Measurements from ENCODE around the gene PTPRR. TPM values are rescaled to one million over a fixed set of nuclear protein-coding genes. Genes with fewer than 3 reads are reported as not detected.

Gene PTPRR
- total RNA-seq, 4 donors from 2014 or later: 0.57 to 2.1 (median 0.84) TPM

DNA sequence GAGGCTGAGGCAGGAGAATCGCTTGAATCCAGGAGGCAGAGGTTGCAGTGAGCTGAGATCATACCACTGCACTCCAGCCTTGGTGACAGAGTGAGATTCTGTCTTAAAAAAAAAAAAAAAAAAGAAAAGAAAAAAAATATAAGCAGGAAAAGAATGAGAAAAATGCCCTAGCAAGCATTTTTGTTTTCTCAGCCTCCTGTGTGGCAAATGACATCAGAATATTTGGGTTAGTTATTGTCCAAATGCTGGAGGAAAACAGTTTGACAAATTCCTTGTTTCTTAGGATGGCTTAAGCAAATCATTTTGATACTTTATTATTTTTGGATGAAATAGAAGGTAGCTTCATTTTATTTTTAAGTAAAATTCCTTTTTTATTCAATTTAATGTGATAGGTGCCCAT lies 7.5 kb upstream of the PTPRR start:
- Histone ChIP-seq H3K27ac (replicated peaks in 1 of 4) (no peak overlapping the region), H3K27me3 (no peaks in the 10 kb centered on the region), H3K36me3 (no peaks in the 10 kb centered on the region), H3K4me3 (no peak overlapping the region), H3K9me3 (no peaks in the 10 kb centered on the region), H3K4me1 (no peaks in the 10 kb centered on the region)
- intact Hi-C loops (cut with DNase I): no loop called here
- DNase-seq (ENCODE audit: extremely low spot score): no peak
- WGBS: 87% methylated on average over 1 of the region's 1 CpG
- TF ChIP-seq POLR2A (IDR thresholded peaks at IDR 0.05; ENCODE audit: low read depth): no peak
- TF ChIP-seq, protein P1, sequence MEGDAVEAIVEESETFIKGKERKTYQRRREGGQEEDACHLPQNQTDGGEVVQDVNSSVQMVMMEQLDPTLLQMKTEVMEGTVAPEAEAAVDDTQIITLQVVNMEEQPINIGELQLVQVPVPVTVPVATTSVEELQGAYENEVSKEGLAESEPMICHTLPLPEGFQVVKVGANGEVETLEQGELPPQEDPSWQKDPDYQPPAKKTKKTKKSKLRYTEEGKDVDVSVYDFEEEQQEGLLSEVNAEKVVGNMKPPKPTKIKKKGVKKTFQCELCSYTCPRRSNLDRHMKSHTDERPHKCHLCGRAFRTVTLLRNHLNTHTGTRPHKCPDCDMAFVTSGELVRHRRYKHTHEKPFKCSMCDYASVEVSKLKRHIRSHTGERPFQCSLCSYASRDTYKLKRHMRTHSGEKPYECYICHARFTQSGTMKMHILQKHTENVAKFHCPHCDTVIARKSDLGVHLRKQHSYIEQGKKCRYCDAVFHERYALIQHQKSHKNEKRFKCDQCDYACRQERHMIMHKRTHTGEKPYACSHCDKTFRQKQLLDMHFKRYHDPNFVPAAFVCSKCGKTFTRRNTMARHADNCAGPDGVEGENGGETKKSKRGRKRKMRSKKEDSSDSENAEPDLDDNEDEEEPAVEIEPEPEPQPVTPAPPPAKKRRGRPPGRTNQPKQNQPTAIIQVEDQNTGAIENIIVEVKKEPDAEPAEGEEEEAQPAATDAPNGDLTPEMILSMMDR (IDR thresholded peaks at IDR 0.05): no peak
- no peak for TF ChIP-seq EP300 (IDR thresholded peaks at IDR 0.05)
- TF ChIP-seq POLR2AphosphoS5 (IDR thresholded peaks at IDR 0.05): no peak

DNA sequence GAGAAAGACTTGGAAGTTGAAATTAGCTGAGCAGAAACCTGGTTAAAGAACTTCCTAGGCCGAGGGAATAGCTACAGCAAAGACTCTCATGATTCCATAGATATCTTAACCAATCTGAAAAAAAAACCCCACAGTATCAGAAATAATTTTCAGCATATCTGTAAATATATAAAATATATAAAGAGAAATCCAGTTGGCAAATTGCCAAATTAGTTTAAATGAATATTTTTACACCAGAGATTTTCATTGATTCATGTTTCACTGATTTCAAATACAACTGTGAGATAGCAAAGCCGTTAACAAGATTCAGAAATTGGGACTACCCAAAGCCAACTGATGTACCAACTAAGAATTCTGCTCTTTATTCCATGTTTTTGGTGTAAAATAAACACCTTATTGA lies 6.8 kb upstream of the PTPRR start:
- 84% methylated on average over 2 of the region's 2 CpGs for WGBS

DNA sequence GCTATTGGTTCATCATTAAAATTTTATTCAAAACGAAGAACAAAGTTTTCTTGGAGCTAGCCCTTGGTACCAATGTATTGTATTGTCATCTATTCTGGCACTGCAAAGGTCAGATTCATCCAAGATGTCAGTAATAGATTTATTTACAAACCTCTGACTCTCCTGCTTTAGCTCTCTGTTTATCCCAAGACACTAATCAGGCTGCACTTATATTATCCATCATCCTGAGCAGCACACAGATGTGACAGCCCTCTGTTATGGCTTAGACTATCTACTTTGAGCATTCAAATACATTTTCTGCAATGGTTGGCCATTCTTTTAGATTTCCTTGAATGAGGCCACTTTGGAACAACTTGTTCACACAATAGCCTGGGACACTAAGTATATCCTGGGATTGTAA lies 5.0 kb upstream of the PTPRR start:
- DNase-seq (ENCODE audit: extremely low spot score): no peak
- no peaks in the 10 kb centered on the region for H3K9me3 ChIP-seq
- H3K27me3 ChIP-seq: peaks cover 0 to 5% (median 0%) of the 10 kb centered on the region in 4 donors
- H3K27ac ChIP-seq (replicated peaks in 1 of 4): no peak overlapping the region
- WGBS: 65% methylated on average over 1 of the region's 1 CpG
- intact Hi-C loops (cut with DNase I): no loop called here
- TF ChIP-seq, protein P1 (IDR thresholded peaks at IDR 0.05): no peak
- TF ChIP-seq EP300 (IDR thresholded peaks at IDR 0.05): no peak
- no peak for TF ChIP-seq POLR2AphosphoS5 (IDR thresholded peaks at IDR 0.05)
- TF ChIP-seq POLR2A (IDR thresholded peaks at IDR 0.05; ENCODE audit: low read depth): no peak
- no peaks in the 10 kb centered on the region for H3K36me3 ChIP-seq
- peaks cover 0 to 2% (median under 1%) of the 10 kb centered on the region in 4 donors for H3K4me1 ChIP-seq
- no peak overlapping the region for H3K4me3 ChIP-seq

More for the DNA sequence above, 6.8 kb upstream of the PTPRR start:
- no peaks in the 10 kb centered on the region for H3K27me3 ChIP-seq
- no peak overlapping the region for H3K27ac ChIP-seq (replicated peaks in 1 of 4)
- no peaks in the 10 kb centered on the region for H3K36me3 ChIP-seq
- H3K9me3 ChIP-seq: no peaks in the 10 kb centered on the region
- no peak overlapping the region for H3K4me3 ChIP-seq
- DNase-seq (ENCODE audit: extremely low spot score): no peak
- H3K4me1 ChIP-seq: no peaks in the 10 kb centered on the region
- TF ChIP-seq, protein P1 (IDR thresholded peaks at IDR 0.05): no peak
- no peak for TF ChIP-seq EP300 (IDR thresholded peaks at IDR 0.05)
- no peak for TF ChIP-seq POLR2A (IDR thresholded peaks at IDR 0.05; ENCODE audit: low read depth)
- TF ChIP-seq POLR2AphosphoS5 (IDR thresholded peaks at IDR 0.05): no peak
- intact Hi-C loops (cut with DNase I): no loop called here

DNA sequence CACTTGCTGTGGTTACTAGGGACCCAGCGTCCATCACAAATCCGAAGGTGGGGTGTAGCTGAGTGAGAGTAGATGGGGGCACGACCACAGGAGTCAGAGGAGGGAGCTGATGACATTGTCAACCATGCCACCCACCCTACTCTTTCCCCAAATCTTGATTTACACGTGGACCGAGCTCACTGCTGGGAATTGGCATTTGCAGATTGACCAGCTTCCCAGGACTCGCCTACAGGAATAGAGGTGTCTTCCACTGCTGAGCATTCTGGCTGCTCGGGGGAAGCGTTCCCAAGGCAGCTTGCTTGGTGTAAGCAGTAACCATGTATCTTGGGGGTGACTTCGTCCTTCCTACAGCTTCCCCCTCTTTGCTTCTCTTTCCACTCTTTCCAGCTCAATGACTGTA lies 353 bp upstream of the PTPRR start:
- TF ChIP-seq, protein P1 (IDR thresholded peaks at IDR 0.05): no peak
- TF ChIP-seq POLR2A (IDR thresholded peaks at IDR 0.05; ENCODE audit: low read depth) (no peak), EP300 (IDR thresholded peaks at IDR 0.05) (no peak), POLR2AphosphoS5 (IDR thresholded peaks at IDR 0.05) (no peak)
- H3K27me3 ChIP-seq: peaks cover 0 to 20% (median 5%) of the 10 kb centered on the region in 4 donors
- DNase-seq (ENCODE audit: extremely low spot score): no peak
- no peaks in the 10 kb centered on the region for H3K36me3 ChIP-seq
- 23% methylated on average over 9 of the region's 9 CpGs for WGBS
- H3K4me3 ChIP-seq: no peak overlapping the region
- peaks cover 0 to 10% (median 5%) of the 10 kb centered on the region in 4 donors for H3K4me1 ChIP-seq
- no peaks in the 10 kb centered on the region for H3K9me3 ChIP-seq
- no peak overlapping the region for H3K27ac ChIP-seq (replicated peaks in 1 of 4)
- intact Hi-C loops (cut with DNase I): no loop called here

DNA sequence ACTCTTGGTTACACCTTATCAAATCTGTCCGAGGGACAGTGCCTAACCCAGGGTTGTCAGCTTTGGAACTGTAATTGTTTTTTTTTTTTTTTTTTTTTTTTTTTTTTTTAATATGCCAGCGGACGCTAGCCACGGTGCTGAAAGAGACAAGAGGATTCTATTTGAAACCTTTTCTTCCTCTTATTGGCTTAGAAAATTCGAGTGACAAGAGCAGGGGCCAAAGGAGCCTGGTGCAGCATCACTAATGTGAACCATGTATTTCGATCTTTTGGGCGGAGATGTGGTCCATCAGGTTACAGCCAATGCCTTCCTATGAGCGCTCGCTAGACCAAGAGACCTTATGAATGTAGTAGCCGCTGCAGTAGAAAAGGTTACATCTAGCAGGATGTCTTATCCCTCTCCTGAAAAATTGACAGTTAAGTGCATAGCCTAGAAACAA lies 922 bp downstream of the PTPRR start:
- Histone ChIP-seq H3K9me3 (no peaks in the 10 kb centered on the region), H3K27me3 (peaks cover 0 to 20% (median 5%) of the 10 kb centered on the region in 4 donors), H3K4me3 (no peak overlapping the region), H3K27ac (replicated peaks in 1 of 4) (no peak overlapping the region), H3K36me3 (no peaks in the 10 kb centered on the region), H3K4me1 (peaks cover 0 to 10% (median 5%) of the 10 kb centered on the region in 4 donors)
- TF ChIP-seq POLR2AphosphoS5 (IDR thresholded peaks at IDR 0.05) (no peak), POLR2A (IDR thresholded peaks at IDR 0.05; ENCODE audit: low read depth) (no peak), EP300 (IDR thresholded peaks at IDR 0.05) (no peak)
- TF ChIP-seq, protein P1 (IDR thresholded peaks at IDR 0.05): no peak
- 15% methylated on average over 10 of the region's 10 CpGs for WGBS
- no peak for DNase-seq (ENCODE audit: extremely low spot score)
- intact Hi-C loops (cut with DNase I): no loop called here

Data from esophagus muscularis mucosa (tissue), 4 donors.